WTC11 (cell line): ENCODE measurements around the gene RANBP17. TPM values are rescaled to one million over a fixed set of nuclear protein-coding genes. Genes with fewer than 3 reads are reported as not detected.

Experiments used
- ATAC-seq: fragments of 200-7000 bp; cut with Tn5 transposase; 2 replicates; pipeline ENCODE4 v1.10.0; 2021; ENCODE audit warnings: mild to moderate bottlenecking, moderate library complexity
- CTCF ChIA-PET: fragments of 300-600 bp; sonication (Branson Sonifier 250); formaldehyde crosslinking; loops from one replicate; lab custom pipeline; 2021; ENCODE audit warnings: antibody characterized with exemption; lab: Charles Lee
- POLR2A ChIA-PET: fragments of 350-600 bp; sonication (Branson Sonifier 250); formaldehyde crosslinking; loops from one replicate; lab custom pipeline; 2021; ENCODE audit warnings: antibody characterized with exemption; lab: Charles Lee
- DNase-seq: peaks from one replicate; pipeline ENCODE4 v3.0.0; 2021; ENCODE audit warnings: low spot score
- H3K27ac Mint-ChIP-seq: 2 replicates; pipeline ENCODE4 v1.8.0; 2021; ENCODE audit warnings: mixed read lengths
- H3K27me3 Mint-ChIP-seq: 2 replicates; pipeline ENCODE4 v1.8.0; 2021; ENCODE audit warnings: low read depth, mild to moderate bottlenecking, moderate library complexity, mixed read lengths
- H3K36me3 Mint-ChIP-seq: 2 replicates; pipeline ENCODE4 v1.8.0; 2021; ENCODE audit warnings: mixed read lengths
- H3K4me1 Mint-ChIP-seq: 2 replicates; pipeline ENCODE4 v1.8.0; 2022; ENCODE audit warnings: mixed read lengths
- H3K4me3 Mint-ChIP-seq: 2 replicates; pipeline ENCODE4 v1.8.0; 2021; ENCODE audit warnings: mild to moderate bottlenecking, moderate library complexity, mixed read lengths
- H3K9me3 Mint-ChIP-seq: 2 replicates; pipeline ENCODE4 v1.8.0; 2021; ENCODE audit warnings: mixed read lengths
- CBFB ChIP-seq: sonication (generic); formaldehyde crosslinking; IDR thresholded peaks from 2 replicates; pipeline ENCODE4 v1.8.1; 2022; ENCODE audit warnings: mild to moderate bottlenecking, low read depth, missing genetic modification reagents
- E2F4 ChIP-seq: sonication (generic); formaldehyde crosslinking; IDR thresholded peaks from 2 replicates; pipeline ENCODE4 v1.8.1; 2022; ENCODE audit warnings: low read depth, mild to moderate bottlenecking, moderate library complexity, missing genetic modification reagents, borderline replicate concordance
- FOXK1 ChIP-seq: sonication (generic); formaldehyde crosslinking; IDR thresholded peaks from 2 replicates; pipeline ENCODE4 v1.8.0; 2022; ENCODE audit warnings: mild to moderate bottlenecking, moderate library complexity, missing genetic modification reagents
- GTF2I ChIP-seq: fragments of 250-450 bp; sonication (Bioruptor Pico); conservative IDR thresholded peaks from 2 replicates; pipeline ENCODE4 v1.4.0; 2021; ENCODE audit warnings: mild to moderate bottlenecking
- IRF2 ChIP-seq: sonication (generic); formaldehyde crosslinking; IDR thresholded peaks from 2 replicates; pipeline ENCODE4 v1.8.0; 2022; ENCODE audit warnings: low read depth, missing genetic modification reagents, borderline replicate concordance
- MAX ChIP-seq: sonication (generic); formaldehyde crosslinking; IDR thresholded peaks from 2 replicates; pipeline ENCODE4 v1.8.0; 2022; ENCODE audit warnings: mild to moderate bottlenecking, missing genetic modification reagents
- MYBL2 ChIP-seq: sonication (generic); formaldehyde crosslinking; IDR thresholded peaks from 2 replicates; pipeline ENCODE4 v1.8.1; 2023; ENCODE audit warnings: mild to moderate bottlenecking, moderate library complexity, missing genetic modification reagents
- SOX15 ChIP-seq: fragments of 250-450 bp; sonication (Bioruptor Pico); IDR thresholded peaks from 2 replicates; pipeline ENCODE4 v1.9.0; 2021; ENCODE audit warnings: mild to moderate bottlenecking
- STAT6 ChIP-seq: sonication (generic); formaldehyde crosslinking; conservative IDR thresholded peaks from 2 replicates; pipeline ENCODE4 v1.8.1; 2023; ENCODE audit warnings: mild to moderate bottlenecking, low read depth, missing genetic modification reagents, moderate library complexity
- TEAD4 ChIP-seq: sonication (generic); formaldehyde crosslinking; IDR thresholded peaks from 2 replicates; pipeline ENCODE4 v1.8.0; 2022; ENCODE audit warnings: mild to moderate bottlenecking, missing genetic modification reagents
- TP53 ChIP-seq: sonication (generic); formaldehyde crosslinking; IDR thresholded peaks from 2 replicates; pipeline ENCODE4 v1.8.1; 2023; ENCODE audit warnings: mild to moderate bottlenecking, missing genetic modification reagents
- USF1 ChIP-seq: sonication (generic); formaldehyde crosslinking; IDR thresholded peaks from 2 replicates; pipeline ENCODE4 v1.8.0; 2022; ENCODE audit warnings: mild to moderate bottlenecking, missing genetic modification reagents
- ZBTB21 ChIP-seq: sonication (generic); formaldehyde crosslinking; IDR thresholded peaks from 2 replicates; pipeline ENCODE4 v1.8.1; 2023; ENCODE audit warnings: mild to moderate bottlenecking, missing genetic modification reagents, borderline replicate concordance
- ZNF138 ChIP-seq: sonication (generic); formaldehyde crosslinking; conservative IDR thresholded peaks from 2 replicates; pipeline ENCODE4 v1.8.1; 2022; ENCODE audit warnings: mild to moderate bottlenecking, moderate library complexity, missing genetic modification reagents
- ZNF416 ChIP-seq: fragments of 250-450 bp; sonication (Bioruptor Pico); IDR thresholded peaks from 2 replicates; pipeline ENCODE4 v1.9.0; 2021; ENCODE audit warnings: mild to moderate bottlenecking, inconsistent platforms
- ZNF425 ChIP-seq: fragments of 250-450 bp; sonication (Bioruptor Pico); conservative IDR thresholded peaks from 2 replicates; pipeline ENCODE4 v1.9.0; 2021; ENCODE audit warnings: mild to moderate bottlenecking
- total RNA-seq: library from RNA; stranded (reverse); gene quantifications from 3 replicates; pipeline ENCODE4 v1.2.3, GENCODE V29; 2021
- TF ChIP-seq, protein P1 (sequence below): sonication (generic); formaldehyde crosslinking; IDR thresholded peaks from 2 replicates; pipeline ENCODE4 v1.8.0; 2023; ENCODE audit warnings: missing genetic modification reagents, mild to moderate bottlenecking, borderline replicate concordance
- TF ChIP-seq, protein P2 (sequence below): sonication (generic); formaldehyde crosslinking; IDR thresholded peaks from 2 replicates; pipeline ENCODE4 v1.8.1; 2023; ENCODE audit warnings: mild to moderate bottlenecking, moderate library complexity, missing genetic modification reagents

RANBP17 gene
- total RNA-seq, 1 experiment from 2014 or later, result 23.1 TPM

DNA sequence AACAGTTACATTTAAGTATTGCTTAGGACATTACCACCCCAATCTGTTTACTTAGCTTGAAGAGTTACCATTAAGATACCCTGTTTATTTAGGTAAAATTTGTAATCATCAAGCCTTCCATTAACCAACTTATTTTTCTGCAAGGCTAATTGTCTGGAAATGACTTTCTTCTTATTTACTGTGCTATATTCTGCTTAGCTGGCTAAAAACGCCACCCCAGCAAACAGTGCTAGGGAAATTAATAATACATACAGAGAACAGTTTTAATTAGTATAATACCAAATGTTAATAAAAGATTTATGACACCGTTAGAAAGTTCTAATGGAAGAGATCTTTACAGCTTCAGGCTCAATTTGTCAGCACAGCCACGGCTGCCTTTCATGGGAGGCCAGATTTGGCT lies 461.2 kb downstream of the RANBP17 start:
- no peak for TF ChIP-seq GTF2I (CRISPR knock-in tag)
- TF ChIP-seq, protein P1, sequence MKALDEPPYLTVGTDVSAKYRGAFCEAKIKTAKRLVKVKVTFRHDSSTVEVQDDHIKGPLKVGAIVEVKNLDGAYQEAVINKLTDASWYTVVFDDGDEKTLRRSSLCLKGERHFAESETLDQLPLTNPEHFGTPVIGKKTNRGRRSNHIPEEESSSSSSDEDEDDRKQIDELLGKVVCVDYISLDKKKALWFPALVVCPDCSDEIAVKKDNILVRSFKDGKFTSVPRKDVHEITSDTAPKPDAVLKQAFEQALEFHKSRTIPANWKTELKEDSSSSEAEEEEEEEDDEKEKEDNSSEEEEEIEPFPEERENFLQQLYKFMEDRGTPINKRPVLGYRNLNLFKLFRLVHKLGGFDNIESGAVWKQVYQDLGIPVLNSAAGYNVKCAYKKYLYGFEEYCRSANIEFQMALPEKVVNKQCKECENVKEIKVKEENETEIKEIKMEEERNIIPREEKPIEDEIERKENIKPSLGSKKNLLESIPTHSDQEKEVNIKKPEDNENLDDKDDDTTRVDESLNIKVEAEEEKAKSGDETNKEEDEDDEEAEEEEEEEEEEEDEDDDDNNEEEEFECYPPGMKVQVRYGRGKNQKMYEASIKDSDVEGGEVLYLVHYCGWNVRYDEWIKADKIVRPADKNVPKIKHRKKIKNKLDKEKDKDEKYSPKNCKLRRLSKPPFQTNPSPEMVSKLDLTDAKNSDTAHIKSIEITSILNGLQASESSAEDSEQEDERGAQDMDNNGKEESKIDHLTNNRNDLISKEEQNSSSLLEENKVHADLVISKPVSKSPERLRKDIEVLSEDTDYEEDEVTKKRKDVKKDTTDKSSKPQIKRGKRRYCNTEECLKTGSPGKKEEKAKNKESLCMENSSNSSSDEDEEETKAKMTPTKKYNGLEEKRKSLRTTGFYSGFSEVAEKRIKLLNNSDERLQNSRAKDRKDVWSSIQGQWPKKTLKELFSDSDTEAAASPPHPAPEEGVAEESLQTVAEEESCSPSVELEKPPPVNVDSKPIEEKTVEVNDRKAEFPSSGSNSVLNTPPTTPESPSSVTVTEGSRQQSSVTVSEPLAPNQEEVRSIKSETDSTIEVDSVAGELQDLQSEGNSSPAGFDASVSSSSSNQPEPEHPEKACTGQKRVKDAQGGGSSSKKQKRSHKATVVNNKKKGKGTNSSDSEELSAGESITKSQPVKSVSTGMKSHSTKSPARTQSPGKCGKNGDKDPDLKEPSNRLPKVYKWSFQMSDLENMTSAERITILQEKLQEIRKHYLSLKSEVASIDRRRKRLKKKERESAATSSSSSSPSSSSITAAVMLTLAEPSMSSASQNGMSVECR (CRISPR knock-in tag), result no peak
- TF ChIP-seq E2F4 (CRISPR knock-in tag), result no peak
- no peak for TF ChIP-seq FOXK1 (CRISPR knock-in tag)
- TF ChIP-seq TP53 (CRISPR knock-in tag), result no peak
- no peak for TF ChIP-seq ZNF138 (CRISPR knock-in tag)
- no peak for TF ChIP-seq ZBTB21
- TF ChIP-seq ZNF416 (CRISPR knock-in tag), result no peak
- no peak for TF ChIP-seq MAX
- TF ChIP-seq, protein P2, sequence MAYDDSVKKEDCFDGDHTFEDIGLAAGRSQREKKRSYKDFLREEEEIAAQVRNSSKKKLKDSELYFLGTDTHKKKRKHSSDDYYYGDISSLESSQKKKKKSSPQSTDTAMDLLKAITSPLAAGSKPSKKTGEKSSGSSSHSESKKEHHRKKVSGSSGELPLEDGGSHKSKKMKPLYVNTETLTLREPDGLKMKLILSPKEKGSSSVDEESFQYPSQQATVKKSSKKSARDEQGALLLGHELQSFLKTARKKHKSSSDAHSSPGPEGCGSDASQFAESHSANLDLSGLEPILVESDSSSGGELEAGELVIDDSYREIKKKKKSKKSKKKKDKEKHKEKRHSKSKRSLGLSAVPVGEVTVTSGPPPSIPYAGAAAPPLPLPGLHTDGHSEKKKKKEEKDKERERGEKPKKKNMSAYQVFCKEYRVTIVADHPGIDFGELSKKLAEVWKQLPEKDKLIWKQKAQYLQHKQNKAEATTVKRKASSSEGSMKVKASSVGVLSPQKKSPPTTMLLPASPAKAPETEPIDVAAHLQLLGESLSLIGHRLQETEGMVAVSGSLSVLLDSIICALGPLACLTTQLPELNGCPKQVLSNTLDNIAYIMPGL (CRISPR knock-in tag), result no peak
- TF ChIP-seq IRF2, result no peak
- no peak for TF ChIP-seq STAT6 (CRISPR knock-in tag)
- no peak for TF ChIP-seq ZNF425
- TF ChIP-seq MYBL2, result no peak
- TF ChIP-seq CBFB (CRISPR knock-in tag), result no peak
- no peak for TF ChIP-seq TEAD4
- TF ChIP-seq USF1, result no peak
- no peak for TF ChIP-seq SOX15 (CRISPR knock-in tag)
- Mint-ChIP-seq H3K27ac (no peak overlapping the region), H3K4me3 (no peak overlapping the region), H3K36me3 (no peaks in the 10 kb centered on the region), H3K4me1 (peaks cover 39% of the 10 kb centered on the region), H3K27me3 (peaks cover 91% of the 10 kb centered on the region), H3K9me3 (no peaks in the 10 kb centered on the region)
- no peak for DNase-seq
- ChIA-PET POLR2A (no interaction called here), CTCF (interaction anchor here (1.8 to 5.5 kb wide), 4 partner anchors 14 to 42 kb away, joined by 7 to 39 read pairs (median 10); partner anchors contain the start of gene TLX3)
- ATAC-seq, result no peak
